H1 (cell line): Measurements from ENCODE around the gene TMPRSS11E. TPM values are rescaled to one million over a fixed set of nuclear protein-coding genes. Genes with fewer than 3 reads are reported as not detected.

Experiments used
- CHD7 ChIP-seq: fragments of 300-600 bp; sonication (generic); IDR thresholded peaks from 2 replicates; pipeline ENCODE4 v1.7.1; 2012; ENCODE audit warnings: low read length, moderate library complexity, mild to moderate bottlenecking, inconsistent platforms; ENCODE audit not compliant: insufficient replicate concordance
- CTCF ChIP-seq, 3 experiments: IDR thresholded peaks; 1 replicate in 2 of 3; 2 replicates in 1 of 3; pipeline versions ENCODE4 v1.5.1 to v1.6.1; 2011; ENCODE audit warnings: low read length in 3 of 3, mild to moderate bottlenecking in 3 of 3, inconsistent platforms in 2 of 3, low read depth in 1 of 3, moderate library complexity in 1 of 3; ENCODE audit not compliant: insufficient read depth in 1 of 3; ENCODE audit errors: control extremely low read depth in 1 of 3
- GTF2F1 ChIP-seq: IDR thresholded peaks from 2 replicates; pipeline ENCODE4 v1.6.1; 2012; ENCODE audit warnings: low read depth, low read length, improper control_type of control experiment, borderline replicate concordance
- HDAC2 ChIP-seq, 2 experiments: fragments of 300-600 bp in 1 of 2; sonication (generic) in 1 of 2; IDR thresholded peaks; 2 replicates each; pipeline ENCODE4 v1.6.1; 2011 to 2012; ENCODE audit warnings: low read depth in 2 of 2, low read length in 2 of 2, mild to moderate bottlenecking in 2 of 2, moderate library complexity in 2 of 2, borderline replicate concordance in 1 of 2, inconsistent platforms in 1 of 2
- MAFK ChIP-seq: IDR thresholded peaks from 2 replicates; pipeline ENCODE4 v1.6.1; 2012; ENCODE audit warnings: low read depth, mild to moderate bottlenecking, improper control_type of control experiment, low read length
- USF2 ChIP-seq: IDR thresholded peaks from 2 replicates; pipeline ENCODE4 v1.6.1; 2011; ENCODE audit warnings: low read length, improper control_type of control experiment
- polyA plus RNA-seq, 7 experiments: library from polyadenylated mRNA; depleted of rRNA in 3 of 7; stranded (reverse) in 5 of 7; unstranded in 2 of 7; fragments of >200 nt in 5 of 7; fragments of 200-250 nt in 2 of 7; gene quantifications; 1 replicate in 5 of 7; 2 replicates in 1 of 7; 4 replicates in 1 of 7; pipeline versions ENCODE4 v1.2.1 to v1.2.3, GENCODE V29; 2011 to 2013; ENCODE audit warnings: missing spikeins in 2 of 7, mixed read lengths in 2 of 7
- total RNA-seq: library from RNA; stranded (reverse); fragmentation: NEBNext Ultra II Directional; extraction: Animal tissue kit (Norgen Biotek cat#: 25700); gene quantifications from 2 replicates; pipeline ENCODE4 v1.2.1, GENCODE V29; 2021

TMPRSS11E gene
- total and polyA plus RNA-seq, 2 of the 8 experiments (the other 6 are each of a cell fraction or from before 2014, with no cell fraction given): 0.38 to 0.71 TPM

GRCh38 chr4:68399306-68399705 lies 48.0 kb upstream of the TMPRSS11E start (continued):
- TF ChIP-seq CHD7 (no peak), HDAC2 (IDR thresholded peaks at IDR 0.05; ENCODE audit: borderline replicate concordance in 1 of 2, low read depth in 2 of 2, low read length in 2 of 2) (no peak), GTF2F1 (no peak), MAFK (no peak), USF2 (no peak), CTCF (IDR thresholded peaks at IDR 0.05; ENCODE audit: control extremely low read depth in 1 of 3, insufficient read depth in 1 of 3, low read depth in 1 of 3, low read length in 3 of 3) (no peak)
